Measurements from ENCODE around the gene CCL23. TPM values are rescaled to one million over a fixed set of nuclear protein-coding genes. Genes with fewer than 3 reads are reported as not detected.
"Not testable (repeated sequence)": the region's sequence is repeated elsewhere in the genome, so short reads cannot be mapped to it uniquely, and the experiment has no call there.

CCL23 gene, protein sequence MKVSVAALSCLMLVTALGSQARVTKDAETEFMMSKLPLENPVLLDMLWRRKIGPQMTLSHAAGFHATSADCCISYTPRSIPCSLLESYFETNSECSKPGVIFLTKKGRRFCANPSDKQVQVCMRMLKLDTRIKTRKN
- total RNA-seq, result under 1 TPM; 0.36 to 0.42 TPM

DNA sequence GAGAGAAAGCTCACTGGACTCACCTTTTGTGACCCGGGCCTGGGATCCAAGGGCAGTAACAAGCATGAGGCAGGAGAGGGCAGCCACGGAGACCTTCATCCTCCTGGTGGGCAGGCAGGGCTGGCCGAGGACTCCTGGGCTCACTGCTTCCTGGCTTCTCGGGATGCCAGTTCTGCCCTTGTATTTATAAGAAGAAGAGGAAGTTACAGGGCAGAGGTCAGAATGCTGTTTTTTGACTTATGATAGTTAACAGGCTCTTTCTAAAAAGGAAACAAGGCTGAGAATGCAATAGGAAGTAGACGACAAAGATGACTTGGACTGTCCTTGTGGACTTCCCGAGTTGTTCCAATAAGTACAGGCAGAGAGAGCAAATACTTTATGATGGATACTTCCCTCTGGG, at the start of gene CCL23:
Gene CCL23 (minus strand): TSS at position 174 of the 400 bp plus-strand sequence. CDS start 75 bp downstream, at position 99.
- ChIA-PET POLR2A (no interaction called here), CTCF (no interaction called here)

DNA sequence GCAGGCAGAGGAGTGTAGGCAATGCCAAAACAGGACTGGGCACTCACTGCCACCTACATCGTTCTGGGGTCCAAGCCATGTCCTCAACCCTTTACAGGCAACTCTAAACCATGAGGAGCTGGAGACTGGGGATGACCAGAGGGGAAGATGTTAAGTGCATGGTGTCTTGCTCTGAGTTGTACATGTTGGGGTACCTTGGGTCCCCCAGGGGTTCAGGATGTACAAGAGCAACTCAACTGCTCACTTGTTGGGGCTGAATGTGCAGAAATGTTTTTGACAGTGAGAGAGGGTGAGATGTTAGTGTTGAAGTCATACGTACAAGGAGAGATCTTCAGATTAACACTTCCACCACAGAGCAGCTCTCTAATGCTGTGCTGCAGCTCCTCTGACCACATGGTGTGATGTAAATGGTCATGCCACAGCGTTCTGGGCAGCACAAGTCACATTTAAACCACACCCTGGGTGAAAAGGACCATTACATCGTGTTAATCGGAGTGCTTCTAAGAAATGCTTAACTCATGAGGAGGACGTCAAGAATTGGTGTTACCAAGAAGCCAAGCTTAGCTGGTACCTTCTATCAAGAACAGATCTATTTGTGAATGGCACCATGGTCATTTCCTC, 48.7 kb upstream of the CCL23 start:
- POLR2A ChIA-PET, result interaction anchor here (0.8 to 1.6 kb wide), 4 partner anchors 10 to 176 kb away, joined by 3 to 10 read pairs (median 4); partner anchors contain the start of gene CCL3
- CTCF ChIA-PET, result interaction anchor here (1.0 to 3.6 kb wide), 4 partner anchors 22 to 97 kb away, joined by 3 to 13 read pairs (median 6); no protein-coding TSS in a partner anchor

DNA sequence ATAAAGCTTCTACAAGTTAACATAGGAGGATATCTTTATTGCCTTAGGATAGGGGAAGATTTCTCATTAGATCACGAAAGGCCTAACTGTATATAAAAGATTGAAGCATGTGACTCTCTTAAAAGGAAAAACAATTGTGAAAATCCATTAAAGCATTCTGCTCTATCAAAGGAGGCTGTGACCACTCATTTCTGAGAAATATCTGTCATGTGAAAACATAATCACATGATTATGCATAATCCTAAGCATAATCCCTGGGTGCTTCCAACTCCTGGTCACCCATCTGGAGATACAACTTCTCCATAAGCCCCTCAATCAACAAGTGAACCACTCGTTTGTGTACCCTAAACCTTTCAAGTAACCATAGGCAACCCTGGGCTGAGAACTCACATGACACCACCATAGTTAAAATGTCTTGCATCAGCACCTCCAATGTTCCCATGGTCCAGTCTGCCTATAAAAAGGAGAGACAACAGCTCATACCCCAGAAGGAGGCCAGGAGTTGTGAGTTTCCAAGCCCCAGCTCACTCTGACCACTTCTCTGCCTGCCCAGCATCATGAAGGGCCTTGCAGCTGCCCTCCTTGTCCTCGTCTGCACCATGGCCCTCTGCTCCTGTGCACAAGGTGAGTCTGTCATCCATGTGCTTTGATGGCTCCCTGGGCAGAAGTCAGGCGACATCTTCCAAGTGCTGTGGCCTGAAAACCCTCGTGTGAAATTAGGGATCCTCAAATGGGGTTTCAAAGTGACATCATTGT, 46.2 kb upstream of the CCL23 start, which contains the start of gene CCL18:
Gene CCL18 (plus strand): TSS at position 487 of the 756 bp plus-strand sequence. CDS start 71 bp downstream, at position 558.
- ChIA-PET CTCF (interaction anchor here (1.3 kb wide), 1 partner anchor 88 kb away, joined by 3 read pairs; no protein-coding TSS in a partner anchor), POLR2A (no interaction called here)

DNA sequence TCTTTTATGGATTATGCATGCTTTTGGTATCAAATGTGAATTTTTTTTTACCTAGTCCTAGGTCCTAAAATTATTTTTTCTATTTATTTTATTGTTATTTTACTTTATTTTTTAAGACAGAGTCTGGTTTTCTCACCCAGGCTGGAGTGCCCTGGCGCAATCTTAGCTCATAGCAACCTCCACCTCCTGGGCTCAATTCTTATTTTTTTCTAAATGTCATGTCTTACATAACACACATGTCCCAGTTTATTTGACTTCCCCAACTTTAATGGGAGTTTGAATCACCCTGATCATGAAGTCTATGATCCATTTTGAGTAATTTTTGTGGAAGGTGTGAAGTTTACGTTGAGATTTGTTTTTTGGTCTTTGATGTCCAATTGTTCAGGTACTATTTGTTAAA, 43.0 kb upstream of the CCL23 start:
- ChIA-PET POLR2A (no interaction called here), CTCF (interaction anchor here (0.6 kb wide), 1 partner anchor 89 kb away, joined by 3 read pairs; no protein-coding TSS in a partner anchor)

DNA sequence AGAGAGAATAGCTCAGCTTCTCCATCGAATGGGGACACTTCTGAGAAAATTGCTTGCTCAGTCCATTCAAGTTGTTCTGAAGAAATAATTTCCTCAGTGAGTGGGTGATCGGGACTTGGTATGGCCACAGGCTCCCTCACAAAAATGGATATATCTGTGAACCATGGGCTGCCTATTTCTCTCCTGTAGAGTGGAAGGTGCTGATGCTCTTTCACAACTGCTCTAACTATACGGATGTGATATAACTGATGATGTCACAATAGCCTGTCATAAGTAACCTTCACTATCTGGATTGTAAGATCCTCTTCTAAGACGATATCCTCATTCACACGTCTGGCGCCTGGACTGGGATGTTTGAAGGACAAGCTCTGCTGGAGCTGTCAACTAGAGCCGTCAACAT, 41.6 kb upstream of the CCL23 start:
- POLR2A ChIA-PET, result no interaction called here
- CTCF ChIA-PET, result no interaction called here

DNA sequence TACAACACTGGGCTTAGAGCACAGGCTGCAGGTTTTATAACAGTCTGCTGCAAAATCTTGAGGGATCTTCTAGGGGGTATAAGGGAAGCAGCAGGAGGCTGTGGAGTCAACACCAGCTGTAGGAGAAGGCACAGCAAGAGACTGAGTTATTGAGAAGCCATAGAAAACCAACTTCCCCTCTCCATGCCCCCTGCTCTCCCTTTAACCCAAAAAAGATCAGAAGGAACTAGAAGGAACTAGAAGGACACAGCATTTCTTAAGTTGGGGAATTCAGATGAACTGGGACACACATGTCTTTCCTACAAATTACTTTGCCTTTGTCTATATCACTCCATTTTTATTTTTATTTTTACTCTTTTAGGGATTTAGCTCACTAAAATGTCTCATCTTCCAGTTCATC, 40.1 kb upstream of the CCL23 start:
- CTCF ChIA-PET, result interaction anchor here (1.0 kb wide), 1 partner anchor 82 kb away, joined by 3 read pairs; no protein-coding TSS in a partner anchor

DNA sequence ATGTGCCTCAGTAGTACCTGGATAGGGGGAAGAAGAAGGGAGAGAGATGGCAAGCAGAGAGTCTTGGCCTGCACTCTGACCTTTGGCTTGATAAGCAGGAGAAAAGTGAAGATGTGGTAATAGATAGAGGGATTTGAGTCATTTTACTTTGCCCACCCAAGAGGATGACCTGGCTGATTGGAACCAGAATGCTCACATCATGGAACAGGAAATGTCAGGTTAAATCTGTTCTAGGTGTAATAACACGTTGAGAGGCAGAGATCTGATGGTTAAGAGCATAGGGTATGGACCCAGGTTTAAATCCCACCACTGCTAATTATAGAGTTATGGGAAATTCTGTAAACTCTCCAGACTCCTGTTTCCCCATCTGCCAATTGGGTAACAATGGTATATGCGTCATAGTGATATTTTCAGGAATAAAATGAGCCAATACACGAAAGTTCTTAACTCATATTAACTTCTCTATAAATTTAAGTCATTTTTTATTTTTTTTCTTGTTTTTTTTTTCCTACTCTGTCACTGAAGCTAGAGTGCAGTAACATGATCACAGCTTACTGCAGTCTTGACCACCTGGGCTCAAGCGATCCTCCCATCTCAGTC, 38.2 kb upstream of the CCL23 start:
- POLR2A ChIA-PET, result interaction anchor here (1.0 kb wide), 1 partner anchor 10 kb away, joined by 3 read pairs; no protein-coding TSS in a partner anchor
- CTCF ChIA-PET, result no interaction called here

More for the DNA sequence above, 40.1 kb upstream of the CCL23 start:
- POLR2A ChIA-PET, result no interaction called here

DNA sequence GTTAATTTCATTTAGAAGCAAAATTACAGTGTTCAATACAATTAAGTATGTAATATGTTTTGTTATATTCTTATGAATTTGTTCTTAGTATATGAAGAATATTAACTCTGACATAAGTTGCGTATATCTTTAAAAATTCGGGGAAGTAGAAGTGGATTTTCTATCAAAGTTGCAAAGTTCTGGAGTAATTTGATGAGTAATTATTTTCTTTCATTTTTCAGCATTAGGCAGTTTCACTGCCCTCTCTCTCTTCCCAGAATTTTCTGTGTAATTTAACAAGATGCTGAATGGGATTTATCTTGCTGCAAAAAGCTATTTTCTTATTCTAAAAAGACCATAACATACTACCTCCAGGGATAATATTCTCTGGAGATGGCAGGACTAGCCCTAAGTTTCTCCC, 37.4 kb upstream of the CCL23 start:
- CTCF ChIA-PET, result no interaction called here
- POLR2A ChIA-PET, result no interaction called here

DNA sequence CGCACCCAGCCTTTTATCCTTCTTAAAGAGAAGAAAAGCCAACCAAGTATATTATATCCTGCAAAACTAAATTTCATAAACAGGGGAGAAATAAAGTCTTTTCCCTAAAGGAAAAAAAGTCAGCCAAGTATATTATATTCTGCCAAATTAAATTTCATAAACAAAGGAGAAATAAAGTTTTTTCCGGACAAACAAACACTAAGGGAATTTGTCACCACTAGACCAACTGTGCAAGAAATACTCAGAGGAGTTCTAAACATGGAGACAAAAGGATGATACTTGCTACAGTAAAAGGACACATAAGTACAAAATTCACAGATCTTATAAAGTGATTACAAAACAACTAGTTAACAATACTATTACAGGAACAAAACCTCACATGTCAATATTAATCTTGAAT, 31.9 kb upstream of the CCL23 start:
- CTCF ChIA-PET, result no interaction called here
- POLR2A ChIA-PET, result no interaction called here

DNA sequence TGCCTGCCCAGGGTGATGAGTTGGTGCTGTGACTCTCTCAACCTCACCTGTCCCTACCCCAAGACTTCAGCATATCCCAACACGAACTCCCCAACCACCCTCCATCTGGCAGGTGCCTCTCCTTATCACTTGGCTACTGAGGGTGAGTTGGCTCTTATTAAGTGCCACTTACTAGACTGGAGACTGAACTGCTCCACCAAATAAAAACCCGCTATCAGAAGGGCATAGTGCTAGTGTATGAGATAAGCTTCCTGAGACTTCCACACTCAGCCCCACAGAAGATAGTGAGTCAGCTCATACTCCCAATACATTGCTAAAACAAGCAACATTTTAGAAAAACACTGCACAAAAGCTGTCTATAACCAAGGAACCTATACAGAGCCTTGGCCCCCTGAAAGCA, 30.3 kb upstream of the CCL23 start:
- POLR2A ChIA-PET, result no interaction called here
- CTCF ChIA-PET, result no interaction called here

DNA sequence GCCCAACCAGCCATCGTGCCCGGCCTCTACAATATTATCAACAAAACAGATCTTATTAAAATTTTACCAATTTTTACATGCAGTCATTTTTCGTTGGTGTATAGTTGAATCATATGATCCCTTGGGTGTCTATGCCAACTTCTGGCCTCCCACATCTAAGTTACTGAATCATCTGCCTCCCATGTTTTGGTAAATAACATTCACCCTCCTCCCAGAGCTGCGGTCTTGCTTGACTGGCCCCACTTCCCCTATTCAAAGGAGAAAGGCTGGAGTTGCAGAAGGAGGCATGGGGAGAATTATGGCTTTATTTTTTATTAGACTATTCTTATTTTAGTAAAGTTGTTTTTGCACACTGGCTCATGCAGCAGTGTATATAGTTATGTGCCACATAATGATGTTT, 18.5 kb upstream of the CCL23 start:
- POLR2A ChIA-PET, result no interaction called here

DNA sequence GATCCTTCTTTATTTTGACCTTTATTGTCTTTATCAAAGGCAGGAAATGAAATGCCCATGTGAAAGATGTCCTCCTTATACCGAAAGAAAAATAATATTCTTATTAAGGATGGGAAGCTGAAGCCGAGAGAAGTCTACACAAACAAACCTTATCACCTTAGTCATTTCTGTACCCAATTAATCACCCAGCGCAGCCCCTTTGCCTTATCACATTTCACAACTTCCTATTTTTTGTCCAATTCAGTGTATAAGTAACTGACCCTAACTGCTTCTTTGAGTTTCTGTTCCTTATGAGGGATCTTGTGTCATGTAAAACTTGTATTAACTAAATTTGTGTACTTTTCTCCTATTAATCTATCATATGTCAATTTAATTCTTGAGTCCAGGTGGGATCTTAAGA, 16.4 kb upstream of the CCL23 start:
- ChIA-PET POLR2A (no interaction called here), CTCF (no interaction called here)

More for the DNA sequence above, 18.5 kb upstream of the CCL23 start:
- CTCF ChIA-PET, result no interaction called here

DNA sequence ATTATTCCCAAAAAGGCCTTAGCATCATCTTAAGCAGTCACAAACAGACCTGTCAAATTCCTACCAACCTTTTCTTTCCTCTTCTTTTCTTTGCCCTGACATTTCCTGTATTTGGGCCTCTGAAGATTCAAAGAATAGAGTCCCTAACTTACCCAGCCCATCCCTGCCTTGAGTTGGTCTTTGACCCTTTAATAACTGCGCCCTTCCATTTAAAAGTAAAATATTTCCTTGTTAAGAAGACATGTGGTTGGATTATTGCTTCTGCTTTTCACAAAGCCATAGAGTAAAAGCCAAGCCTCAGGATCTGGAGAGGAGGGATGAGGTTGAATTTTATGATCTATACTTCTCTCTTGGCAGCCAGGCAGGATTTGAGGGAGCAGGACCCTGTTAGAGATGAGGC, 13.2 kb upstream of the CCL23 start:
- ChIA-PET POLR2A (interaction anchor here (1.0 kb wide), 1 partner anchor 99 kb away, joined by 3 read pairs; no protein-coding TSS in a partner anchor), CTCF (no interaction called here)

DNA sequence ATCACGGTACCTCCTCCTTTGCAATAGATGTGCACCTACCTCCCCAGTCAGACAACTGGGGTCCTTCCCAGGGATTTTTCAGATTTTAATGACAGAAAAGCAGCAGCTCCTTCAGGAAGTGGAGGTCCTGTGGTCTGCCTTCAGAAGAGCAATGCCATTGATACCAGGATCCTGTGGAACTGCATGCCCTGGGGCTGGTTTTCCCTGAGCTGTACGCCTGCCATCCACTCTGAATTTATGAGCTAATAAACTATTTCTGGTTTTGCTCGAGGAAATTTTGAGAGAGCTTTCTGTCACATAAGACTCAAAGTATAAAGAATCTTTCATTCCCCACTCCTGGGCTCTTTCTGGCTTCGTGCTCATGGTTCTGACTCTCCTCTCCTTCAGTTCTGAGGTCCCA, 10.0 kb upstream of the CCL23 start:
- CTCF ChIA-PET, result no interaction called here
- POLR2A ChIA-PET, result interaction anchor here (0.6 kb wide), 1 partner anchor 215 kb away, joined by 9 read pairs; no protein-coding TSS in a partner anchor

DNA sequence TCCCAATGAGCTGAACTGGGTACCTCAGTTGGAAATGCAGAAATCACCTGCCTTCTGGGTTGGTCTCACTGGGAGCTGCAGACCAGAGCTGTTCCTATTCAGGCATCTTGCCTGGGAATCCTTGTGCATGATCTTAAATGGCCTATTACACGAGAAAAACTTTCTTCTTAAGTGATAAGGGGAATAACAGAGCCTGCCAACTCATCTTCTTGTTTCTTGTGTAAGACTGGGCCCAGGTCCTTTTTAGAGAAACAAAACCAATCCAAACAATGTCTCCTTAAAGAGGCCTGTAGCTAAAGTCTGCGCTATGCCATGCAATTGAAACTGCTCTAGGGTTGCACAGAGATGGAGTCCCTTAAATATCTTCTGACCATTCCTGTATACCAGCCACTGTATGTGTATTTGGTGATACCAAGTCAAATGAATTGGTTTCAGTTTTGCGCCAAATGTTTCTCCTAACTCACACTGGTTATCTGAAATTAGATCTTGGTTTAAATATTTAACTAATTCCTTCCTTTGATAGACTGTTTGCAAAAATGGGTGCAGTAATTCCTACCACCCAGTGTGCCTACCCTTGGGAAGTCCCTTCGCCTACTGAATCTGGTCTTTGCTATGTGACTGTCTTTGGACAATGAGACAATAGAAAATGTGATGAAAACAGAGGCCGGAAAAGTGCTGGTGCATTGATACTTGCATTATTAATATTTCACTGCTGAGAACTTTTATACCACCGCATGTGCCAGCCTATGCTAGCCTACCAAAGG, 6.5 kb upstream of the CCL23 start:
- ChIA-PET POLR2A (no interaction called here), CTCF (no interaction called here)

DNA sequence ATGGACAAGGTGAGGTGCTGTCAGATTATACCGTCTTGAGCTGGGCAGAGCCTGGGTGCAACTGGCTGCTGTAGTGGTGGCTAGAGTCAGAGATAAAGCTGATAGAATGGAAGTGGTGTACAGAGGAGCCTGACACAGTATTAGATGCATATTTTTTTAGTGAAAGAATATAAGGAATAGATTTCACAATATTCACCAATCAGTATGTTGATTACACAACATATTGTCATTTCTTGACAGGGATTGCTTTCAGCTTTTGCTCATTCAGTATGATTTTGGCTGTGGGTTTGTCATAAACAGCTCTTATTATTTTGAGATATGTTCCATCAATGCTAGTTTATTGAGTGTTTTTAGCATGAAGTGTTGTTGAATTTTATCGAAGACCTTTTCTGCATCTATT, 1.7 kb upstream of the CCL23 start:
- POLR2A ChIA-PET, result no interaction called here
- CTCF ChIA-PET, result interaction anchor here (1.3 kb wide), 1 partner anchor 38 kb away, joined by 4 read pairs; the partner anchor contains the start of gene CCL16

DNA sequence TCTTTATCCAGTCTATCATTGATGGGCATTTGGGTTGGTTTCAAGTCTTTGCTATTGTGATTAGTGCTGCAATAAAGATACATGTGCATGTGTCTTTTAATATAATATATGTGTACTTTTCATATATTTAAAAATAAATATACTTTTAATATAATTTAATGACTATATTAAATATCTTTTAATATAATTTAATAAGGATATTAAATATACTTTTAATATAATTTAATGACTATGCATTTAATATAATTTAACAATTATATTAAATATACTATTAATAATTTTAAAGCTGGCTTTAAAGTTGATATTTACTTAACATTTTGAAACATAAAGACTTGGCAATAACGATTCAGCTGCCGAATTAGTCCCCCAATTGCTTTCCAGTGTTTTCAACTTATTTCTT, 1.2 kb downstream of the CCL23 start:
- CTCF ChIA-PET, result no interaction called here

DNA sequence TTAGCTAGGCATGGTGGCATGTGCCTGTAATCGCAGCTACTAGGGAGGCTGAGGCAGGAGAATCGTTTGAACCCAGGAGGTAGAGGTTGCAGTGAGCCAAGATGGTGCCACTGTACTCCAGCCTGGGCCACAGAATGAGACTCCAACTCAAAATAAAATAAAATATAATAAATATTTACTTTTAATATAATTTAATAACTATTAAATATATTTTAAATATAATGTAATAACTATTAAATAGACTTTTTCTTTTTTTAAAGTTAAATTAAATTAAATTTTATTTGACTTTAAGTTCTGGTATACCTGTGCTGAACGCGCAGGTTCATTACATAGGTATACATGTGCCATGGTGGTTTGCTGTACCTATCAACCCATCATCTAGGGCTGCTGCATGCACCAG, 1.9 kb downstream of the CCL23 start:
- CTCF ChIA-PET, result interaction anchor here (0.6 kb wide), 1 partner anchor 130 kb away, joined by 4 read pairs; no protein-coding TSS in a partner anchor
- POLR2A ChIA-PET, result not testable (repeated sequence)

More for the DNA sequence above, 1.2 kb downstream of the CCL23 start:
- POLR2A ChIA-PET, result no interaction called here

DNA sequence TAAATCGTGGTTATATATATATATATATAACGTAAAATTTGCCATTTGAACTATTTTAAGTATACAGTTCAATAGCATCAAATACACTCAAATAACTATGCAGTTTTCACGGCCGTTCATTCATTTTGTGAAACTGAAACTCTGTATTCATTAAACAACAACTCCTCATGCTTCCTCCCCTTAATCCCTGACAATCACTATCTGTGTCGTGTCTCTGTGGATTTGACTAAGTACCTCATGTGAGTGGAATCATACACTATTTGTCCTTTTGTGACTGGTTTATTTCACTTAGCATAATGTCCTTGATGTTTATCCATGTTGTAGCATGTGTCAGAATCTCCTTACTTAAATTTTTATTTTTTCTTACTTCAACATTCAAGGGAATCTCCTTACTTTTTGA, 2.8 kb downstream of the CCL23 start:
- ChIA-PET POLR2A (no interaction called here), CTCF (no interaction called here)

DNA sequence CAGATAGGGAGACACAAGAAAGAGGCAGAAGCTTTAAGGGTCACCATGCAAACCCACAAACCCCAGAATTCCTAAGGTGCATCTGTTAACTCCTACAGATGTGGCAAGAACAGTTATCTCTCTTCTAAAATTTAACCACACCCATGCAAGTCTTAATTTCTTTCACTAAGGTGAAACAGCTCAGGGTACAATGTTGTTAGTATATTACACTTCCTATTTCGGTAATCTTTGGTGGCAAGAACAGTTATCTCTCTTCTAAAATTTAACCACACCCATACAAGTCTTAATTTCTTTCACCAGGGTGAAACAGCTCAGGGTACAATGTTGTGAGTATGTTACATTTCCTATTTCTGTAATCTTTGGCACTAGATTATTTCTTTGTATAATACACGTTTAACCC, 6.6 kb downstream of the CCL23 start:
- POLR2A ChIA-PET, result no interaction called here
- CTCF ChIA-PET, result no interaction called here

Data from activated CD8-positive, alpha-beta memory T cell treated with anti-CD3 and anti-CD28 coated beads for 36 hours (primary cell).